Thyroid gland (tissue), 4 donors: ENCODE results near the gene GIT2.

Experiments used
- POLR2A ChIP-seq, 2 donors: fragments of 450-650 bp; IDR thresholded peaks; one replicate each; pipeline ENCODE4 v1.6.1; 2017; ENCODE audit warnings: antibody characterized with exemption in 2 of 2, mild to moderate bottlenecking in 2 of 2, moderate library complexity in 1 of 2
- TF ChIP-seq, protein P1 (sequence below), 6 experiments: fragments of 200-600 bp in 3 of 6; fragments of 450-650 bp in 3 of 6; sonication (generic) in 3 of 6; IDR thresholded peaks; one replicate each; pipeline ENCODE4 v1.5.1; 2016 to 2019; ENCODE audit warnings: antibody characterized with exemption in 6 of 6, mild to moderate bottlenecking in 2 of 6, inconsistent platforms in 1 of 6, moderate library complexity in 1 of 6

DNA sequence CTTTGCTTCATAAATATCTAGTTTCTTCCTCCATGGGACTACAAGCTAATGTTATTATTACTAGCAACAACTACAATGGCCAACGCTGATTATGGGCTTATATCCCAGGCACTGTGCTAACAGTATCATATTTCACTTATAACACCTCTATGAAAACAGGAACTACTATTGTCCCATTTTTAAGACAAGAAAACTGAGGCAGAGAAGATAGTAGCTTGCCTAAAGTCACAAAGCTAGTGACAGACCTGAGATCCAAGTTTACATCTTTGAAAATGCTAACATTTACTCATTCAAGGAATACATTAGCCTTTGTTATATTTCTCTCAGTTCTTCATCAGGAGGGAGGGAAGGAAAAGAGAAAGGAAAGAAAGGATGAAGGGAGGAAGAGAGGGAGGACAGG, 32.8 kb downstream of the GIT2 start:
- TF ChIP-seq, protein P1, sequence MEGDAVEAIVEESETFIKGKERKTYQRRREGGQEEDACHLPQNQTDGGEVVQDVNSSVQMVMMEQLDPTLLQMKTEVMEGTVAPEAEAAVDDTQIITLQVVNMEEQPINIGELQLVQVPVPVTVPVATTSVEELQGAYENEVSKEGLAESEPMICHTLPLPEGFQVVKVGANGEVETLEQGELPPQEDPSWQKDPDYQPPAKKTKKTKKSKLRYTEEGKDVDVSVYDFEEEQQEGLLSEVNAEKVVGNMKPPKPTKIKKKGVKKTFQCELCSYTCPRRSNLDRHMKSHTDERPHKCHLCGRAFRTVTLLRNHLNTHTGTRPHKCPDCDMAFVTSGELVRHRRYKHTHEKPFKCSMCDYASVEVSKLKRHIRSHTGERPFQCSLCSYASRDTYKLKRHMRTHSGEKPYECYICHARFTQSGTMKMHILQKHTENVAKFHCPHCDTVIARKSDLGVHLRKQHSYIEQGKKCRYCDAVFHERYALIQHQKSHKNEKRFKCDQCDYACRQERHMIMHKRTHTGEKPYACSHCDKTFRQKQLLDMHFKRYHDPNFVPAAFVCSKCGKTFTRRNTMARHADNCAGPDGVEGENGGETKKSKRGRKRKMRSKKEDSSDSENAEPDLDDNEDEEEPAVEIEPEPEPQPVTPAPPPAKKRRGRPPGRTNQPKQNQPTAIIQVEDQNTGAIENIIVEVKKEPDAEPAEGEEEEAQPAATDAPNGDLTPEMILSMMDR (IDR thresholded peaks at IDR 0.05) = no peak
- no peak for TF ChIP-seq POLR2A (IDR thresholded peaks at IDR 0.05)
